ENCODE data around the gene IL12RB2.

DNA sequence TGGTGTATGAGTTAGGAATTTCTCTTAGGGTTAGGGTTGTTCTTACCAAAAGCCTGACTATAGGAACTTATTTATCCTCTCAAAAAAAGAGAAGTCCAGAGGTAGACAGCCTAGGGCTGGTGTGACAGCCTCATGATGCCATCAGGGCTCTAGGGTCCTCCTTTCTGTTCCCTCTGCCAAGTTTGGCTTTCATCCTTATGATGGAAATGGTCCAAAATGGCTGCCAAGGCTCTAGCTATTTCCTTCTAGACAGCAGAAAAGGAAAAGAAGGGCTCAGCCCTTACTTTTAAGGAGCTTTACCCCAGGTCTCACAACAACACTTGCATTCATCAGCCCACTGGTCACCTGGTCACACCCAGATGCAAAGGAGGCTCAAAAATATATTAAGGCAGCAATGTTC lies 44.5 kb downstream of the IL12RB2 start:
- TF ChIP-seq, protein P1, sequence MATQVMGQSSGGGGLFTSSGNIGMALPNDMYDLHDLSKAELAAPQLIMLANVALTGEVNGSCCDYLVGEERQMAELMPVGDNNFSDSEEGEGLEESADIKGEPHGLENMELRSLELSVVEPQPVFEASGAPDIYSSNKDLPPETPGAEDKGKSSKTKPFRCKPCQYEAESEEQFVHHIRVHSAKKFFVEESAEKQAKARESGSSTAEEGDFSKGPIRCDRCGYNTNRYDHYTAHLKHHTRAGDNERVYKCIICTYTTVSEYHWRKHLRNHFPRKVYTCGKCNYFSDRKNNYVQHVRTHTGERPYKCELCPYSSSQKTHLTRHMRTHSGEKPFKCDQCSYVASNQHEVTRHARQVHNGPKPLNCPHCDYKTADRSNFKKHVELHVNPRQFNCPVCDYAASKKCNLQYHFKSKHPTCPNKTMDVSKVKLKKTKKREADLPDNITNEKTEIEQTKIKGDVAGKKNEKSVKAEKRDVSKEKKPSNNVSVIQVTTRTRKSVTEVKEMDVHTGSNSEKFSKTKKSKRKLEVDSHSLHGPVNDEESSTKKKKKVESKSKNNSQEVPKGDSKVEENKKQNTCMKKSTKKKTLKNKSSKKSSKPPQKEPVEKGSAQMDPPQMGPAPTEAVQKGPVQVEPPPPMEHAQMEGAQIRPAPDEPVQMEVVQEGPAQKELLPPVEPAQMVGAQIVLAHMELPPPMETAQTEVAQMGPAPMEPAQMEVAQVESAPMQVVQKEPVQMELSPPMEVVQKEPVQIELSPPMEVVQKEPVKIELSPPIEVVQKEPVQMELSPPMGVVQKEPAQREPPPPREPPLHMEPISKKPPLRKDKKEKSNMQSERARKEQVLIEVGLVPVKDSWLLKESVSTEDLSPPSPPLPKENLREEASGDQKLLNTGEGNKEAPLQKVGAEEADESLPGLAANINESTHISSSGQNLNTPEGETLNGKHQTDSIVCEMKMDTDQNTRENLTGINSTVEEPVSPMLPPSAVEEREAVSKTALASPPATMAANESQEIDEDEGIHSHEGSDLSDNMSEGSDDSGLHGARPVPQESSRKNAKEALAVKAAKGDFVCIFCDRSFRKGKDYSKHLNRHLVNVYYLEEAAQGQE (IDR thresholded peaks at IDR 0.05; ENCODE audit: unreplicated experiment): no peak
- TF ChIP-seq, protein P2, sequence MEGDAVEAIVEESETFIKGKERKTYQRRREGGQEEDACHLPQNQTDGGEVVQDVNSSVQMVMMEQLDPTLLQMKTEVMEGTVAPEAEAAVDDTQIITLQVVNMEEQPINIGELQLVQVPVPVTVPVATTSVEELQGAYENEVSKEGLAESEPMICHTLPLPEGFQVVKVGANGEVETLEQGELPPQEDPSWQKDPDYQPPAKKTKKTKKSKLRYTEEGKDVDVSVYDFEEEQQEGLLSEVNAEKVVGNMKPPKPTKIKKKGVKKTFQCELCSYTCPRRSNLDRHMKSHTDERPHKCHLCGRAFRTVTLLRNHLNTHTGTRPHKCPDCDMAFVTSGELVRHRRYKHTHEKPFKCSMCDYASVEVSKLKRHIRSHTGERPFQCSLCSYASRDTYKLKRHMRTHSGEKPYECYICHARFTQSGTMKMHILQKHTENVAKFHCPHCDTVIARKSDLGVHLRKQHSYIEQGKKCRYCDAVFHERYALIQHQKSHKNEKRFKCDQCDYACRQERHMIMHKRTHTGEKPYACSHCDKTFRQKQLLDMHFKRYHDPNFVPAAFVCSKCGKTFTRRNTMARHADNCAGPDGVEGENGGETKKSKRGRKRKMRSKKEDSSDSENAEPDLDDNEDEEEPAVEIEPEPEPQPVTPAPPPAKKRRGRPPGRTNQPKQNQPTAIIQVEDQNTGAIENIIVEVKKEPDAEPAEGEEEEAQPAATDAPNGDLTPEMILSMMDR (conservative IDR thresholded peaks at IDR 0.05; ENCODE audit: low read depth in 2 of 2): no peak
- no peak for TF ChIP-seq POLR2AphosphoS5 (IDR thresholded peaks at IDR 0.05; ENCODE audit: low read depth)
- no peak for TF ChIP-seq EZH2 (IDR thresholded peaks at IDR 0.05; ENCODE audit: low read depth, unreplicated experiment)
- TF ChIP-seq EZH2phosphoT487 (IDR thresholded peaks at IDR 0.05; ENCODE audit: unreplicated experiment): no peak
- no peak for TF ChIP-seq ZNF331 (CRISPR knock-in tag; IDR thresholded peaks at IDR 0.05; ENCODE audit: low read depth)
- TF ChIP-seq CREB1 (CRISPR knock-in tag; IDR thresholded peaks at IDR 0.05; ENCODE audit: low read depth): no peak
- TF ChIP-seq JUNB (IDR thresholded peaks at IDR 0.05; ENCODE audit: unreplicated experiment): no peak
- no peak for TF ChIP-seq STAT1 (IDR thresholded peaks at IDR 0.05; ENCODE audit: unreplicated experiment)
- TF ChIP-seq, protein P3, sequence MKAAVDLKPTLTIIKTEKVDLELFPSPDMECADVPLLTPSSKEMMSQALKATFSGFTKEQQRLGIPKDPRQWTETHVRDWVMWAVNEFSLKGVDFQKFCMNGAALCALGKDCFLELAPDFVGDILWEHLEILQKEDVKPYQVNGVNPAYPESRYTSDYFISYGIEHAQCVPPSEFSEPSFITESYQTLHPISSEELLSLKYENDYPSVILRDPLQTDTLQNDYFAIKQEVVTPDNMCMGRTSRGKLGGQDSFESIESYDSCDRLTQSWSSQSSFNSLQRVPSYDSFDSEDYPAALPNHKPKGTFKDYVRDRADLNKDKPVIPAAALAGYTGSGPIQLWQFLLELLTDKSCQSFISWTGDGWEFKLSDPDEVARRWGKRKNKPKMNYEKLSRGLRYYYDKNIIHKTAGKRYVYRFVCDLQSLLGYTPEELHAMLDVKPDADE (IDR thresholded peaks at IDR 0.05): no peak
- no peak for TF ChIP-seq ZNF114 (CRISPR knock-in tag; IDR thresholded peaks at IDR 0.05)
